Mesenchymal stem cell (in vitro differentiated cells and primary cell): Measurements from ENCODE around the gene DHX58.
A peak's percentile ranks its signal among the peaks of the same experiment; 100 is the strongest.

Experiments used
- DNase-seq: peaks from one replicate; pipeline ENCODE4 v3.0.0-alpha.2; 2013
- H2AFZ ChIP-seq: one replicate; pipeline ENCODE4 v1.6.1; 2013; ENCODE audit warnings: low read depth, mild to moderate bottlenecking, control low read depth, inconsistent platforms, low read length, moderate library complexity
- H2AK5ac ChIP-seq: 2 replicates; pipeline ENCODE4 v1.6.1; 2013; ENCODE audit warnings: low read length, moderate library complexity, mild to moderate bottlenecking, inconsistent platforms; ENCODE audit not compliant: severe bottlenecking
- H2BK120ac ChIP-seq: one replicate; pipeline ENCODE4 v1.6.1; 2013; ENCODE audit warnings: low read depth, mild to moderate bottlenecking, inconsistent platforms, low read length, moderate library complexity
- H2BK12ac ChIP-seq, 2 experiments: one replicate each; pipeline ENCODE4 v1.6.1; 2013; ENCODE audit warnings: inconsistent platforms in 2 of 2, low read length in 2 of 2, mild to moderate bottlenecking in 2 of 2, moderate library complexity in 2 of 2, control low read depth in 1 of 2
- H2BK15ac ChIP-seq: one replicate; pipeline ENCODE4 v1.6.1; 2013; ENCODE audit warnings: mild to moderate bottlenecking, low read depth, inconsistent platforms; ENCODE audit not compliant: poor library complexity, severe bottlenecking
- H2BK5ac ChIP-seq: 2 replicates; pipeline ENCODE4 v1.6.1; 2013; ENCODE audit warnings: low read depth, mild to moderate bottlenecking, low read length, control low read depth, inconsistent platforms; ENCODE audit not compliant: poor library complexity, severe bottlenecking
- H3K14ac ChIP-seq, 2 experiments: one replicate each; pipeline ENCODE4 v1.6.1; 2013; ENCODE audit warnings: inconsistent platforms in 2 of 2, low read length in 2 of 2, control low read depth in 1 of 2, mild to moderate bottlenecking in 1 of 2, moderate library complexity in 1 of 2
- H3K18ac ChIP-seq, 2 experiments: one replicate each; pipeline ENCODE4 v1.6.1; 2013; ENCODE audit warnings: inconsistent platforms in 2 of 2, low read length in 2 of 2, control low read depth in 1 of 2, low read depth in 1 of 2, mild to moderate bottlenecking in 1 of 2
- H3K23ac ChIP-seq, 2 experiments: one replicate each; pipeline ENCODE4 v1.6.1; 2013; ENCODE audit warnings: inconsistent platforms in 2 of 2, low read length in 2 of 2, mild to moderate bottlenecking in 2 of 2, moderate library complexity in 2 of 2, control low read depth in 1 of 2
- H3K27ac ChIP-seq: 2 replicates; pipeline ENCODE4 v1.5.1; 2013; ENCODE audit warnings: mild to moderate bottlenecking, moderate library complexity, low read length, control low read depth, inconsistent platforms; ENCODE audit not compliant: poor library complexity, severe bottlenecking
- H3K27me3 ChIP-seq, 2 experiments: 2 replicates each; pipeline versions ENCODE4 v1.6.1 to v1.7.0; 2013; ENCODE audit warnings: low read length in 2 of 2, mild to moderate bottlenecking in 2 of 2, moderate library complexity in 2 of 2, control low read depth in 1 of 2, inconsistent platforms in 1 of 2; ENCODE audit not compliant: control insufficient read depth in 1 of 2, insufficient read depth in 1 of 2
- H3K36me3 ChIP-seq, 2 experiments: 2 replicates each; pipeline versions ENCODE4 v1.6.1 to v1.7.0; 2013; ENCODE audit warnings: low read length in 2 of 2, control low read depth in 1 of 2, inconsistent platforms in 1 of 2, low read depth in 1 of 2, mild to moderate bottlenecking in 1 of 2; ENCODE audit not compliant: insufficient read depth in 2 of 2, control insufficient read depth in 1 of 2
- H3K4ac ChIP-seq, 2 experiments: one replicate each; pipeline ENCODE4 v1.6.1; 2013; ENCODE audit warnings: inconsistent platforms in 2 of 2, low read length in 2 of 2, mild to moderate bottlenecking in 2 of 2, moderate library complexity in 2 of 2, control low read depth in 1 of 2, low read depth in 1 of 2
- H3K4me1 ChIP-seq: 2 replicates; pipeline ENCODE4 v1.6.1; 2013; ENCODE audit warnings: low read depth, low read length, control low read depth; ENCODE audit not compliant: control insufficient read depth, insufficient read depth
- H3K4me2 ChIP-seq: 2 replicates; pipeline ENCODE4 v1.6.1; 2013; ENCODE audit warnings: low read length, mild to moderate bottlenecking, inconsistent platforms; ENCODE audit not compliant: poor library complexity, severe bottlenecking
- H3K4me3 ChIP-seq, 2 experiments: 2 replicates each; pipeline versions ENCODE4 v1.5.1 to v1.7.0; 2013; ENCODE audit warnings: low read length in 2 of 2, mild to moderate bottlenecking in 2 of 2, control low read depth in 1 of 2, low read depth in 1 of 2; ENCODE audit not compliant: insufficient read depth in 1 of 2
- H3K79me1 ChIP-seq: replicated peaks from 2 replicates; pipeline ENCODE4 v1.6.1; 2013; ENCODE audit warnings: mild to moderate bottlenecking, control low read depth, low read length, inconsistent platforms; ENCODE audit not compliant: poor library complexity, severe bottlenecking
- H3K9ac ChIP-seq: 2 replicates; pipeline ENCODE4 v1.7.0; 2013; ENCODE audit warnings: mild to moderate bottlenecking, low read length, moderate library complexity
- H3K9me3 ChIP-seq: 2 replicates; pipeline ENCODE4 v1.7.0; 2013; ENCODE audit warnings: mild to moderate bottlenecking, low read length; ENCODE audit not compliant: control insufficient read depth
- H4K8ac ChIP-seq: one replicate; pipeline ENCODE4 v1.6.1; 2013; ENCODE audit warnings: inconsistent platforms, mild to moderate bottlenecking, low read length, moderate library complexity
- H4K91ac ChIP-seq: one replicate; pipeline ENCODE4 v1.6.1; 2013; ENCODE audit warnings: mild to moderate bottlenecking, low read length, inconsistent platforms
- WGBS: methylation state at CpG from one replicate; pipeline ENCODE4 v1.1.7; 2013; ENCODE audit warnings: mixed read lengths; 5-methylcytosine and 5-hydroxymethylcytosine counted together

DHX58 gene

GRCh38 chr17:42077755-42078154, 34.8 kb downstream of the DHX58 start:
- H2BK15ac ChIP-seq: no peak overlapping the region
- no peak overlapping the region for H2BK120ac ChIP-seq
- WGBS: 86% methylated on average over 5 of the region's 5 CpGs
- H4K8ac ChIP-seq: no peak overlapping the region
- no peak overlapping the region for H3K4ac ChIP-seq
- H2BK5ac ChIP-seq: no peak overlapping the region
- H2AFZ ChIP-seq: no peak overlapping the region
- H3K4me3 ChIP-seq: no peak overlapping the region
- no peaks in the 10 kb centered on the region for H3K36me3 ChIP-seq
- no peak overlapping the region for H3K27ac ChIP-seq
- H3K23ac ChIP-seq: no peak overlapping the region
- H4K91ac ChIP-seq: no peak overlapping the region
- no peak overlapping the region for H2AK5ac ChIP-seq
- no peak overlapping the region for H3K14ac ChIP-seq
- no peak overlapping the region for H3K9ac ChIP-seq
- H3K79me1 ChIP-seq: no peaks in the 10 kb centered on the region
- no peak for DNase-seq
- no peaks in the 10 kb centered on the region for H3K9me3 ChIP-seq
- H3K4me1 ChIP-seq: peaks cover 1% of the 10 kb centered on the region
- peaks cover 47 to 61% of the 10 kb centered on the region in 2 experiments for H3K27me3 ChIP-seq
- no peak overlapping the region for H3K18ac ChIP-seq
- H3K4me2 ChIP-seq: no peak overlapping the region
- no peak overlapping the region for H2BK12ac ChIP-seq

GRCh38 chr17:42076797-42077559, 35.5 kb downstream of the DHX58 start:
- no peaks in the 10 kb centered on the region for H3K79me1 ChIP-seq
- no peak for DNase-seq
- no peak overlapping the region for H2AFZ ChIP-seq
- no peak overlapping the region for H4K91ac ChIP-seq
- H3K27ac ChIP-seq: no peak overlapping the region
- no peak overlapping the region for H3K4me3 ChIP-seq
- no peak overlapping the region for H4K8ac ChIP-seq
- peaks cover 8% of the 10 kb centered on the region for H3K4me1 ChIP-seq
- no peak overlapping the region for H3K14ac ChIP-seq
- H3K27me3 ChIP-seq: peaks cover 49 to 69% of the 10 kb centered on the region in 2 experiments
- H3K23ac ChIP-seq: no peak overlapping the region
- H3K4me2 ChIP-seq: no peak overlapping the region
- H3K9me3 ChIP-seq: no peaks in the 10 kb centered on the region
- no peak overlapping the region for H2AK5ac ChIP-seq
- no peak overlapping the region for H2BK120ac ChIP-seq
- no peak overlapping the region for H2BK5ac ChIP-seq
- H3K18ac ChIP-seq: no peak overlapping the region
- H2BK12ac ChIP-seq: no peak overlapping the region
- 91% methylated on average over 4 of the region's 4 CpGs for WGBS
- H2BK15ac ChIP-seq: no peak overlapping the region
- H3K4ac ChIP-seq: no peak overlapping the region
- H3K36me3 ChIP-seq: no peaks in the 10 kb centered on the region
- no peak overlapping the region for H3K9ac ChIP-seq

- no peak overlapping the region for H2BK15ac ChIP-seq
Measured at GRCh38 chr17:42075789-42076188, 36.7 kb downstream of the DHX58 start.

DNA sequence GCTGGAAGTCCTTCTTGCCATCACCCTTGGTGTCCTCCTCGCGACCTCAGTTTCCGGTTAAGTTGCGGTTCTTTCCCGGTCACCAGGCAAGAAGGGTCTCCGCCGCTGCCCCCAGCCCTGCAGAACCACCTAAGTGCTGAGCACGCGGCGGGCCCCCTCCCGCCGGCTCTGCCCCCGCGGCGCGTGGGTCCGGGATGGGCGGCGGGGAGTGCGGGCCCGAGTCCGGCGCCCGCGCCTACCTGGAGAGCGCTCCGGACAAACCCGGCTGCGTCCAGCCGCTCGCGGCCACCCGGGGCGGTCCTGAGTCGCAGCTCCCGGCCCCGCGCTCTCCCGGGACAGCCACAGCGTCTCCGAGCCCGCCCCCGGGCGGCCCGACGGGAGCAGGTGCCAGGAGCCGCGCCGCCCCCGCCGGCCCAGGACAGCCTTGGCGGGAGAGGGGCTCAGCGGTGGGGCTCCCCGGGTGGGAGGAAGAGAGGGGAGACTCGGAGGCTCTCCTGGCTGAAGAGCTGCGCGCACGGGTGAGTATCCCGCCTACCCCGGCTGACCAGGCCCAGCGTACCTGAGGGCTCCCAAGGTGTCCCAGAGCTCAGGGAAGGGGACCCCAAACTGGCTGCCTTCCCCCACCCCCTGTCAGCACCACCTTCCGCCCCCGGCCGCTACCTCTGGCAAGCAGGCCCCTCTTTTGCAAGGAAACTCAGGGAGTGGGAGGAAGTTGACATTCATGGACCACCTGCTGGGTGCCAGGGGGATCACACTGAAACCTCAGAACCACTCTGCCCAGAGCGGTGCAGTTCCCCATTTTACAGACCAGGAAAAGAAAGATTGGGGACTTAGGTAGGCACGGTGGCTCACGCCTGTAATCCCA, 40.0 kb downstream of the DHX58 start:
- Histone ChIP-seq H3K36me3 (no peaks in the 10 kb centered on the region), H3K79me1 (no peaks in the 10 kb centered on the region), H3K27me3 (peaks cover 63 to 72% of the 10 kb centered on the region in 2 experiments), H4K91ac (no peak overlapping the region), H2BK120ac (no peak overlapping the region), H3K18ac (no peak overlapping the region), H2BK12ac (no peak overlapping the region), H3K27ac (no peak overlapping the region), H4K8ac (no peak overlapping the region), H3K23ac (peak overlapping the region in 1 of 2 experiments; percentile 50), H3K9me3 (no peaks in the 10 kb centered on the region), H3K4me3 (peak overlapping the region in 1 of 2 experiments; percentile 0), H3K4me2 (peak overlapping the region; percentile 87), H3K14ac (no peak overlapping the region), H3K4me1 (peaks cover 10% of the 10 kb centered on the region), H2AFZ (no peak overlapping the region), H2AK5ac (no peak overlapping the region), H3K9ac (no peak overlapping the region), H3K4ac (no peak overlapping the region), H2BK5ac (no peak overlapping the region), H2BK15ac (no peak overlapping the region)
- DNase-seq: no peak
- 6% methylated on average over 42 of the region's 67 CpGs for WGBS

More at GRCh38 chr17:42075789-42076188, 36.7 kb downstream of the DHX58 start:
- no peak overlapping the region for H4K8ac ChIP-seq
- H2BK120ac ChIP-seq: no peak overlapping the region
- no peak overlapping the region for H2BK12ac ChIP-seq
- no peak overlapping the region for H3K18ac ChIP-seq
- no peaks in the 10 kb centered on the region for H3K79me1 ChIP-seq
- 75% methylated on average over 6 of the region's 6 CpGs for WGBS
- no peak for DNase-seq
- H4K91ac ChIP-seq: no peak overlapping the region
- peaks cover 58 to 76% of the 10 kb centered on the region in 2 experiments for H3K27me3 ChIP-seq
- H3K9me3 ChIP-seq: no peaks in the 10 kb centered on the region
- no peak overlapping the region for H3K27ac ChIP-seq
- H2AK5ac ChIP-seq: no peak overlapping the region
- no peak overlapping the region for H2BK5ac ChIP-seq
- no peaks in the 10 kb centered on the region for H3K36me3 ChIP-seq
- H3K23ac ChIP-seq: no peak overlapping the region
- H3K4me3 ChIP-seq: no peak overlapping the region
- H3K4ac ChIP-seq: no peak overlapping the region
- H3K4me2 ChIP-seq: no peak overlapping the region
- peaks cover 10% of the 10 kb centered on the region for H3K4me1 ChIP-seq
- H3K14ac ChIP-seq: no peak overlapping the region
- no peak overlapping the region for H3K9ac ChIP-seq
- no peak overlapping the region for H2AFZ ChIP-seq
